ENCODE results near the gene NECTIN1.
A peak's percentile ranks its signal among the peaks of the same experiment; 100 is the strongest.

The NECTIN1 gene, protein sequence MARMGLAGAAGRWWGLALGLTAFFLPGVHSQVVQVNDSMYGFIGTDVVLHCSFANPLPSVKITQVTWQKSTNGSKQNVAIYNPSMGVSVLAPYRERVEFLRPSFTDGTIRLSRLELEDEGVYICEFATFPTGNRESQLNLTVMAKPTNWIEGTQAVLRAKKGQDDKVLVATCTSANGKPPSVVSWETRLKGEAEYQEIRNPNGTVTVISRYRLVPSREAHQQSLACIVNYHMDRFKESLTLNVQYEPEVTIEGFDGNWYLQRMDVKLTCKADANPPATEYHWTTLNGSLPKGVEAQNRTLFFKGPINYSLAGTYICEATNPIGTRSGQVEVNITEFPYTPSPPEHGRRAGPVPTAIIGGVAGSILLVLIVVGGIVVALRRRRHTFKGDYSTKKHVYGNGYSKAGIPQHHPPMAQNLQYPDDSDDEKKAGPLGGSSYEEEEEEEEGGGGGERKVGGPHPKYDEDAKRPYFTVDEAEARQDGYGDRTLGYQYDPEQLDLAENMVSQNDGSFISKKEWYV

DNA sequence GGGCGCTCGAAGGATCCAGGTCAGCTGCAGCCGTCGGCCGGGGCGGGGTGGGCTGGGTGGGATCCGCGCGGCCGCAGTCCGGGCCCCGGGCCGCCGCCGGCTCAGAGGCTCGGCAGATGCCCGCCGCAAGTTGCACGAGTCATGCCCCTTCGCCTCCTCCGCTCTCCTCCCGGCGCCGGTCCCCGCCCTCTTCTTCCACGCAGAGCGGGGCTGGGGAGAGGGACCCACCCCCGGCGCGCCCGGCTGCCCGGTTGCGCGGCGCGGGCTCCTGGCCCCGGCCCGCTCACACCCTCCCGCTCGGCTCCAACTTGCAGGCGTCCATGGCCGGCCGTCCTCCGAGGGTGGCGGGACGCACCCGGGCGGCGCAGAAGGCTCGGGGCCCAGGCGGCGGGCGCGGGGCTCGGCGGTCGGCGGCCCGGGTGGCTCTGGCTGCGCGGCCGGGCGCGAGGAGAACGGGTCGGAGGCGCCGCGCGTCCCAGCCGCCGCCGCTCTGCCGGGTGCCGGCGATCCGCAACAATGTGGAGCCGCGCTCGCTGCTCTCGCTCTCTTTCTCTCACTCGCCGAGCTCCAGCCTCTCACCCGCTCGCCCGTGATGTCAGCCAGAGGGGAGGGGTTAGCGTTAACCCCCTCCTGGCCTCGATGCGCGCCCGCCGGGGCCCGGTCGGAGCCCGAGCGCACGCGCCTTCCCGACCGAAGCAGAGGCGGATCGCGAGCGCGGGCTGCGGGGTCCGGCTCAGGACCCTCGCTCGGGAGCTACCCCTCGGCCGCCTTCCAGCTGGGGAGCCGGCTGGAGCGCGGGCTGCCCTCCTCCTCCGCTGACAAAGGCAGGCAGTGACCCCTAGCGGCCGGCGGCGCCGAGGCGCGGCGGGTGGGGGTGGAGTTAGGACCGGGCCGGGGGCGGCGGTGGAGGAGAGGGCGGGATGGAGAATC, at the start of gene NECTIN1:
NECTIN1 (minus strand) TSS at position 550 of the 930 bp plus-strand sequence. CDS start 647 bp downstream, outside the sequence.
- DNase-seq: peak; percentile 89

DNA sequence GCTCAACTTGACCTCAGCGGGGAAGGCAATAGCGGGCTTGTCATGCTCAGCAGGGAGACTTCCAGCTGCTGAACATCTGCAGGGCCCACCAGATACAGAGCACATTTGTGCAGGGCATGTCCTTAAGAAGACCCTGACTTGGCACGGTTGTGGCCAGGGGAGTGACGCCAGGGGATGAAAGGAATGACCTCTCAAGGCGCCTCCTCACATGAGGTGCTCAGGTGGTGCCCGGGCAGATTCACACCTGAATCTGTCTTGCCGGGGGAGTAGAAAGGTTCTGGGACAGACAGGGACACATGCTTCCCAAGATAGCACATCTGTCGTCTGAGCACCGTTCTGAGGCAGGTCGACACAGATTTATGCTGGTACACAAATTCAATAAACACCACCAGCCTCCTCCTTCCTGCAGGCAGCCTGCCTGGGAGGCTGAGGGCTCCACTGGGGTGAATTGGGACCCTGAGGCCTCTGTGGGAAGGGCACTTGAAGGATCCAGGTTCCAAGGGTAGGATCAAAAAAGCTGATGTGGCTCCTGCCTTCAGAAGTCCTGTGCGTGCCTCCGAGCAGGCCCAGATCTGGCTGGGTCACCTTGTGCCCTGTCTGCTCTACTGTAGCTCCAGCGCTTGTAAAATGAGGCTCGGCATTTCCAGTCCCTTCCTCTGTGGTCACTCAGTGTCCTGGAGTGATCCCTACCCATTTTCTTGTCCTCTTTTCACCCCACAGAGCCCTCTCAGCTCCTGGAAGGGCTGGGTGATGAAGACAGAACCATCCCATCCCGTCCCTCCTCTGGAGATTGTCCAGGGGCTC, 49.6 kb upstream of the NECTIN1 start:
- DNase-seq: no peak

DNA sequence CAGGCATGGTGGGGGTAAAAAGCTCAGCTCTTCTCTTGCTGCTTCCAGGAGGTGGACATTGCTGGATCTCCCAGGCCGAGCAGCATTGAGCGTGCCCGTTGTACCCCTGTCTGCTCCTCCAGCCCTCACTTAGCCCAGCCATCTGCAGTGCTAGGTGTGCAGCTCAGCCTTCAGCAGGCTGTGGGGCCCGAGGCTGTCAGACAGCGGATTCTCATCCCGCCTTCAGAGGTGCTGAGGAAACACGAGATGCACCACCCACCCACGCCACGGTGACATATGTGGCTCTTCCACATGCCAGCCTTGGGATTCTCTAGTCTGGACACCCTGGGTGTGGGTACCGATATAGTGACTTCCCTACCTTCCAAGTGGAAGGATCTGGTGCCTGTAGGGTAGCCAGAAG, 48.9 kb upstream of the NECTIN1 start:
- DNase-seq: no peak

DNA sequence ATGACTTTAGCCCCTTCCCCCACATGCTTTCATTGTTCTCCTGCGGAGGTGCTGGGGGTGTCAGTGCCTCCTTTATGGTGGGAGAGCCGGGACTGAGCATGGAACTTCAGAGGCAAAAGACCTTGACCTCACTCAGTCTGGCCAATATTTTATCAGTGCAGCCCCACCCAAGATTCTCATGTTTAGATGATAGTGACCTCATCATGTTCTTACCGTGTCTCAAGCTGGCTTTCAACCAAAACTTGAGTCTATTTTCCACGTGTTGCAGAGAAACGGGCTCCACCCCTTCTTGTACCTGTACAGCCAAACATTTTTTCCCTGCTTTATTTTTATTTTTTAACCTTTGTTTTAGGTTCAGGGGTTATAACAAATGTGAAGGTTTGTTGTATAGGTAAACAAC, 47.7 kb upstream of the NECTIN1 start:
- no peak for DNase-seq

DNA sequence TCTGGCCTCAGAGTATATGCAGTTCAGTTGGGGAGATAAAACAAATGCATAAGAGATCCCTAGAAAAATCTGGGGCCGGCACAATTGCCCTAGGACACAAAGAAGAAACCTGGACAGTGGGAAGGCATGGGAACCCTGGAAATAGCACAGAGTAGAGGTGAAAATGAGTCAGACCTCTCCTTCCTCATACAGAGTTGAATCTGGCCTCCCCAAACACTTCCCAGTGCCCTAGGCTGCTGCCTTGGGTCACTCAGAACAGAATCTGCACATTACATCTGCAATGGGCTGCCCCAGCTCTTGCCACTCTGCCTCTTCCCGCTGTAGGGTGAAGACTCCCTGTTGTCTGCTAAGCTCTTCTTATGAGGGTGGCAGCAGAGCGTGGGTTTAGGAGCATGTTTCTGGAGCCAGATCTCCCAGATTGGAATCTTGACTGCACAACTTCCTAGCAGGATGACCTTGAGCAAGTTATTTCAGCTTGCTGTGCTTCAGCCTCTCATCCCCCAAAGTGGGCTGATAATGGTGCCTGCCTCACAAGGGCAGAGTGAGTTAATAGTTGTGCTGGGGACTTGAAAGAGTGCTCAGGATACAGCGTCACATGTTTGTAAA, 47.1 kb upstream of the NECTIN1 start:
- DNase-seq: no peak

DNA sequence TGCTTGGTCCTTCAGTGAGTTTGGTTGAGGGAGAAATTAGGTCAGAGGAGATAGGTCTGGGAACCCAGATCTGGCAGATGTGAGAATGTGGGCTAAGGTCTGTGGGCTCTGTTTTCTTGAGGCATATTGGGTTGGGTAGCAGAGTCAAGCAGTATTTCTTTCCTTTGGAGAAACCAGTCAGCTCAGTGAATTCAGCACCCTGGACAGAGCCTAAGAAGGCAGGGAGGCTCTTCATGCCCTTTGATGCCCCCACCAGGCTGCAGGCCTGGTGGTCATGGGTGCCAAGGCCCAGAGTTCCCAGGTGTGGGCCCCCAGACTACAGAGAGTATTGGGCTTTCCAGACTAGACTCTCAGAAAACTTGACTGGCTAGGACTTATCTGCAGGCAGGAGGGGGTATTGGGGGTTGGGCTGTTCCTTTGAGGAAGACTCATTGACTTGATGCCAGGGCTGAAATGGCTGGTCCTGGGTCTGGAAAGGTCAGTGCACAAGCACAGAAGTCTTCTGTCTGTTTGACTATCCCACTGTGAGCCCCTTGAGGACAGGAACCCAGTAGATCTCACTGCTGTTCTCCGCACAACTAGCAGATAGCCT, 45.3 kb upstream of the NECTIN1 start:
- peak; percentile 15 for DNase-seq

DNA sequence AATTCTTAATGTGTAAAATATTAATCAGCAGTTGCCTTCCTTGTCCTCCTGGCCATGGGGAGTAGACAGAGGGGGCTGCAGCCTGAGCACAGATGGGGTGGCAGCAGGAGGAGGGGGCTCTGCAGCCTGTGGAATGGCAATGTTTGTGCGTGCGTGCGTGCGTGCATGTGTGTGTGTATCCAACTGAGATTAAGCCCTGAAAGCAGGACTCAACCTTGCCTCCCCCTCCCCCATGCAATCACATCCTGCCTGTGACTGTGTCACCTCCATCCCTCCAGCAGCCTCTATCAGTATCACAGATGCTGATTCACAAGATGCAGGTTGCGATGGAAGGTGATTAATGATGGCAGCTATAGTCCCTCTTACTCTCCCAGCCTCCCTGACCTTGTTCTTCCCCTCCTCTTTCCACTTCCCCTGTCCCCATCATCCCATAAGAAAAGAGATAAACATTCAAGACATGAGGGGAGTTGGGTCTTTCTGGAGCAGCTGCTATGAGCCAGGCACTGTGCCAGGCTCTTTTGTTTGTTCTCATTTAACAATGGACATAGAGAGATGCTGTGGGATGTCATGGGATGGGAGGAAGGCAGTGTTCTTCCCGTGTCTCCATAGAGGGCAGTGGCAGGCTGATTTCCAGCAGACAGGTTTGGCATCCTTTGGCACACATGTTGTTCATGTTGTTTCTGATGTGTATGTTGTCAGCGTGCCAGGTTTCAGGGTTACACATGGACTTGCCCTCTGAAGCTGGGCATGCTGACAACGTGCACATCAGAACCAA, 43.8 kb upstream of the NECTIN1 start:
- no peak for DNase-seq

DNA sequence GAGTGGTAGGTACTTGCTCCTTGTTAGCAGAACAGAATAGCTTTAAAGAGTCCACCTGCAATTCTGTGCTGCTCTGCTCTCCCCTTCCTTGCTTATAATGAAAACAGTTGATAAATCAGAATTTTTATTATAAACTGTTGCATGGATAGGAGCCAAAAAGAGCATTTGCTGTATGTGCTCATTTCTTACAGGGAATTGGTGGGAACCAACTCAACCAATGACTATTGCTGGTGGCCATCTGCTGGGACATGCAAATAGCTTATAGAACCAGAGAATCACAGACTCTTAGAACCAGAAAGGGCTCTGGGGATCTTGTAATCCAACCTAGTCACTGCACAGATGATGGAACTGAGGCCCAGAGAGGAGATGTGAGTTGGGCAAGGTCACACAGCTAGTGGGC, 43.1 kb upstream of the NECTIN1 start:
- DNase-seq: no peak

DNA sequence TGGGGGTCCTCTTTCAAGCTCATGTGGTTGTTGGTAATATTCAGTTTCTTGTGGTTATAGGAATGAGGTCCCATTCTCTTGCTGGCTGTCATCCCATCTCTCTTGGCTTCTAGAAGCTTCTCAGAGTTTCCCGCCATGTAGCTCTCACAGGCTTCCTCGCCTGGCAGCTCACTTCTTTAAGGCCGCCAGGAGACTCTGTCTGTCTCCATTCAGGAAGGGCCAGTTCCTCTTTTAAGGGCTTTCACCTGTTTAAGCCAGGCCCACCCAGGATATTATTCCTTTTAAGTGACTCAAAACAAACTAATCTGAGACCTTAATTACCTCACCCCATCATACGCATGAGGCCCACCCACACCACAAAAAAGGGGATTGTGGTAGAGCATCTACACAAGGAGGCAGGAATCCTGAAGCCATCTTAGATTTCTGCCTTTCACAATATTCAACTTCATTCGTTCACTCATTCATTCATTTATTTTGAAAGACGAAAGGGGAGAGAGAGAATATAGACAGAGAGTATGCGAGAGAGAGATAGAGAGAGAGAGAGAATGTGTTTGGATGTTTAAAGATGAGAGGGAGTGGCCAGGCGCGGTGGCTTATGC, 42.3 kb upstream of the NECTIN1 start:
- DNase-seq: no peak

DNA sequence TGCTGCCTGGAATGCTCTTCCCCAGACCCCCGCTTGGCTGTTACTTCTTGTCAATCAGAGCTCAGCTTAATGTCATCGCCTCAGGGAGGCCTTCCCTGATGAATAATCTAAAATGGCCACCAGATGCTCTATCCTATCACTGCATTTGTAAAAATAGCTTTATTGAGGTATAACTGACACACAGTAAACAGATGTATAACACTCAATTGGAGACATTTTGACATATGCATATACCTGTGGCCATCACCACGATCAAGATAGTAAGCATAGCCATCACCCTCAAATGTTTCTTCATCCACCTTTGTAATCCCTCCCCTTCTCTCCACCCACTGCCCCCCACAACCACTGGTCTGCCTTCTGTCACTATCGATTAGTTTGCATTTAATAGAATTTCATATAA, 36.6 kb upstream of the NECTIN1 start:
- DNase-seq: no peak

DNA sequence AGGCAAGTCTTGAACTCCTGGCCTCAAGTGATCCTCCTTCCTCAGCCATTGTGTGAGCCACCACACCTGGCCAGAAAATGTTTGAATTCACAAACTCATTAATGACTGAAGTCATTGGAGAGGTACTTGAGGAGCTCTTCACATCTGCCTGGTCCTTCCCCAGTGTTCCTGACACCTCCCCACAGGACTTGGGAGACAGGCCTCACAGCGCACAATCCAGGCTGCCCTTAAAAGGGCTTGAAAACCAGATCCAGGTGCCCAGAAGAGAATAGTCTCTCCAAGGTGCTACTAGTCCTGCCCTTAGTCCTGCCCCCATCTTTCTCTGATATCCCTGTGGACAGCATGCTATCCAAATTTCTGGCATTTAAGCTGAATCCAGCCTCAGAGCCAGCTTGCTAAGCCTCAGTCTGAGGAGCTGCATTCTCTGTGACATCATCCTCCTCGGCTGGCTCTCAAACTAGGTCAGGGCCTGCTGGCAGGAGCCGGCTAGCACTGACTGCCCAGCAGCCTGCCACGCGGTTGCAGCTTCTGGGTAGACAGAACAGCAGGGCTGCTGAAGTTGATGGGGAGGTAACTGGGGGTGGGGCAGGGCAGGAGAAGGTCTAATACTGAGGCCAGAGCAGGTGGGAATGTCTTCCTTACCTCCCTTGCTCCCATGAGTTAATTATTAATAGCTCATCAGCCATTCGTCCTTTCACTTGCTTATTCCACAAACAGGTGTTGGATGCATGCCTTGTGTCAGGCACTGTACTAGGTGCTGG, 35.3 kb upstream of the NECTIN1 start:
- DNase-seq: no peak

DNA sequence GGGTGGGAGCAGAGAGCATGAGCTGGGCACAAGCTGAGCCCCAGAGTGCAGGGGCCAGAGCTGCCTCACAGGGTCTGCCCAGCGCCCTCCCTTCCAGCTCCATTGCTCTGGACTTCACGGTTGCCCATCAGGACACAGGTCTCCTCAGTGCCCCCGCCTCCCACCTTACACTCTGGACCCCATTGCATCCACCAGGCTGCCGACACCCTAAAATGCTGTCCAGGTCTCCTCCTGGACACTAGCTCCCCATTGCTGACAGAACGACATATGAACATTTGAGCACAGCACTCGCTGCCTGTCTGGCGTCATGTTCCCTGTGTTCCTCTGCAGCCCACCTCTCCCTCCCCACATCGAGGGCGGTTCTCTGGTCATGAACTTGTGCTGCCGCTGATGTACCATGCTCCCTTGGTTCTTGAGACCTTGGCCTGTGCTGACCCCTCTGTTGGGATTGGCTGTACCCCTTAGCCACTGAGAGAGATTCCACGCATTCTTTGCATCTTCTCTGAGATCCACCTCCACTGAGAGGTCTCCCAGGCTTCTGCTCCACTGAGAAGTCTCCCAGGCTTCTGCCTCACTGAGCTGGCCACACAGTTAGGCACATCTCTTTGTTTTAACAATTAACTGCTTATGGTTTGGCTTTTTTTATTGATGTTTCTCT, 34.2 kb upstream of the NECTIN1 start:
- no peak for DNase-seq

DNA sequence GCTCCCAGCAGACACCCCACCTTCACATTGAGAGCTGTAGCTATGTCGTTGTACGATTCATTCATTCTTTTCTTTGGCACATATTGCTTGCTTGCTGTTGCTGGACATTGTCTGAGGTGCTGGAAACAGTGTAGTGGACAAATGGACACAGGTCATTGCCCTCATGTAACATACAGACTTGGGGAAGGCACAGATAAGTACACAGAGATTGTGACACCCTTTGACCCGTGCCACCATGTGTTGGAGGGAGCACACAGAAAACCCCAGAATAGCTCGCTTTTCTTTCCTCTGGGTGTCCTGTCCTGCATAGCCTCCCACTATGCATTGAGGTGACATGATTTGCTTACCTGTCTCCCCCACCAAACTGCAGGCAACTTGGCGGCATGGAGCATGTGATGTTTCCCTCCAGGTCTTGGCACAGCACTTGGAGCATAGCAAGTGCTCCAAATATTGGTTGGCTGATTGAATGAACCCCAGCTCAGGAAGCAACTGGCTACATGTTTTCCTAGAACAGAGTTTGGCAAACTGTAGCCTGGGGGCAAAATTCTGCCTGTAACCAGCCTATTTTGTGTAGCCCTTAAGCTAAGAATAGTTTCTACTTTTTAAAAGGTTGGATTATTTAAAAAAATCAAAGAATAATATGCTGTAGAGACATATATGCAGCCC, 30.9 kb upstream of the NECTIN1 start:
- no peak for DNase-seq

DNA sequence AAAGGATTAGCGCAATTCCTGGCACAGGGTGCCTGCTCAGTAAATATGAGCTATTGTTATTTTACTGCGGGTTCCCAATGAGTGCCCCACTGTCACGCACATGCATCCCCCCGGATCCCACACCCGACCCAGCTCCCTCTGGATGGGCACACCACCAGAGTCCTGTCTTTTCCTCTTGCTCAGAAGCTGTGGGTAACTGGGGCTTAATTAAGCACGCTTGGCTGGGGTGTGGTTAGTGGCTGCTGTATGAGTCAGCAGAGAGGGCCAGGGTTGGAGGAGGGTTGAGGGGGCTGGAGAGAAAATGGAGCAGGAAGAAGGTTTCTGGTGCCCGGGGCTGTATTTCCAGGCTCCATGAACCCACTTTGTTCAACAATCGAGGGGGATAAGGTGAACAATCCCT, 30.3 kb upstream of the NECTIN1 start:
- DNase-seq: no peak

DNA sequence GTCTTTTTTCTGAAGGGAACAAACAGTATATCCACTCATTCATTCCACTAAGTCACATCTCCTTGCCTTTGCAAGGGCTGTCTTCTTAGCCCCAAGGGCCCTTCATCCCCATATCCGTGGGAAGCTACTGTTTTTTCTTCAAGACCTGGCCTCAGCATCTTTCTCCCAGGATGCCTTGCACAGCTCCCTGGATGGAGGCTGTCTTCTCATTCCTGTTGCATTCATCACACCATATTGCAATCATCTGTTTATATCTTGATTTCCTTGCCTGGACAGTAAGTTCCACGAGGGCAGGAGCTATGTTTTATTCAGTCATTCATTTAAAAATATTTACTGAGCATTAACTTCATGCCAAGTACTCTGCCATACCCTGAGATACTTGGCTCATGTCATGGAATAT, 29.3 kb upstream of the NECTIN1 start:
- no peak for DNase-seq

DNA sequence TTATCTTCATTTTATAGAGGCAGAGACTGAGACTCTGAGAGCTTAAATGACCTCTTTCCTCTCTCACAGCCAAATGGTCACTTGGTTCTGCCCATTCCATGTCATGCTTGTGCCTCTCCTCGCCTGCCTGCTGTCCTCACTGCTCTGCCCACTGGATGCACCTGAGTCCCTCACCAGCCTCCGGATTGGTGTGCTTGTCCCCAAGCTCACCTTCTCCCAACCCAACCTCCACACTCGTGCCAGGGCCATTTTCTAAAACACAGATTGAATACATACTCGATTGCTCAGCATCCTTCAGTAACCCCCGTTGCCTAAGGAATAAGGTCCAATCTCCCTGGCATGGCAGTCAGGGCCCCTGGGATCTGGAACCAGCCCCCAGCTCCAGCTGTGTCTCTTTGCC, 28.4 kb upstream of the NECTIN1 start:
- DNase-seq: no peak

DNA sequence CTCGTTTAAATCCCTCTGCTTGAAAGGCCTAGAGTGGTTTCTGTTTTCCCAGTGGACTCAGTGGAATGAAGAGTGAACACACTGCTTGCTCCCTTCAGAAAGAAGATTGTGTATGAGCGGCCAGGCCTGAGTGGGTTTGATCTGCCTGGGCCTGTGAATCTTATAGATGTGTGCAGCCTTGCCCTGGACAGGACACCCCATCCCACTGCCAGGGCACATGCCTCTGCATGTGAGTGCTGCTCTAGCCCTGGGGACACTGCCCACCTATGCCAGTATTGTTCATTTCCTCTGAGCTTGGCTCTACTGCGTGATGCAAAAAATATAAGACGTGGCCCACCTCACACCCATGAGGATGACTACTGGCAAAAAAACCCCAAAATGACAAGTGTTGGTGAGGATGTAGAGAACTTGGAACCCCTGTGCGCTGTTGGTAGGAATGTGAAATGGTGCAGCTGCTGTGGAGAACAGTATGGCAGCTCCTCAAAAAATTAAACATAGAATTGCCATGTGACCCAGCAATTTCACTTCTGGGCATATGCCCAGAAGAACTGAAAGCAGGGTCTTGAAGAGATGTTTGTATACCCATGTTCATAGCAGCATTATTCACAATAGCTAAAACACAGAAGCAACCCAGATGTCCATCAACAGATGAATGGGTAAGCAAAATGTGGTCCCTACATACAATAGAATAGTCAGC, 27.3 kb upstream of the NECTIN1 start:
- no peak for DNase-seq

All from activated CD4-positive, alpha-beta T cell treated with anti-CD3 and anti-CD28 coated beads for 48 hours (primary cell).